ENCODE data around the gene CCDC34. TPM values are rescaled to one million over a fixed set of nuclear protein-coding genes. Genes with fewer than 3 reads are reported as not detected.

The CCDC34 gene, protein sequence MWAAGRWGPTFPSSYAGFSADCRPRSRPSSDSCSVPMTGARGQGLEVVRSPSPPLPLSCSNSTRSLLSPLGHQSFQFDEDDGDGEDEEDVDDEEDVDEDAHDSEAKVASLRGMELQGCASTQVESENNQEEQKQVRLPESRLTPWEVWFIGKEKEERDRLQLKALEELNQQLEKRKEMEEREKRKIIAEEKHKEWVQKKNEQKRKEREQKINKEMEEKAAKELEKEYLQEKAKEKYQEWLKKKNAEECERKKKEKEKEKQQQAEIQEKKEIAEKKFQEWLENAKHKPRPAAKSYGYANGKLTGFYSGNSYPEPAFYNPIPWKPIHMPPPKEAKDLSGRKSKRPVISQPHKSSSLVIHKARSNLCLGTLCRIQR
- total RNA-seq = 4.0 and 4.9 TPM in 2 replicates

DNA sequence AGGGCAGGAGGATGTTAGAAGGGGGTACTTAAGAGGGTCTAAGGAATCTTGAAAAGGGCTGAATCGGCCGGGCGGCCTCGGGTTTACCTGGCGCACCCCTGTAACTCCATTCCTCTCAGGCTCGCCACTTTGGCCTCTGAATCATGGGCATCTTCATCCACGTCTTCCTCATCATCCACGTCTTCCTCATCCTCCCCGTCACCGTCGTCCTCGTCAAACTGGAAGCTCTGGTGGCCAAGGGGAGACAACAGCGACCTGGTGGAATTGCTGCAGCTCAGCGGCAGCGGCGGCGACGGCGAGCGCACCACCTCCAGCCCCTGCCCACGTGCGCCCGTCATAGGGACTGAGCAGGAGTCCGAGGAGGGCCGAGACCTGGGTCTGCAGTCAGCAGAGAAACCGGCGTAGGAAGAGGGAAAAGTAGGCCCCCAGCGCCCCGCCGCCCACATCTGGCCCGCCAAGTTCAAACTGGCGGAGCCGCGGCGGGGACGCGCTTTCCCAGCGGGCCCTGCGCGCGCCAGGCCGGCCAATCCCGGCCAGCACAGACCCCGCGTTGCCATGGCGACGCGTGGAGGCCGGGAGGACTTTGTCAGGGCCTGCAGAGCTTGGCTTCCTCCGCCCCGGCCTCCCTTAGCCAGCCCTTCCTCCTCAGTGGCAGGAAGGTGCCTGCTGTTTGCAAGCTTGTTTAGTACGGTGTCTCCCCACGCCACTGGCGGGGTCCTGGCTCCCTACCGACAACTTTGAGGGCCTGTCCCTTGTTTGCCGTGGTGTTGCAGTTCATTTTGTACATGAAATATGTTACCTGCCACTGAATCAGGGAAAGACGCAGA lies at the start of gene CCDC34:
Gene CCDC34, minus strand, starts transcription at position 467 of the 827 bp plus-strand sequence. Its CDS starts 21 bp downstream, at position 446.

Other genes with a start within 250 kb of the CCDC34 start
- 26.3 and 26.5 TPM in 2 replicates for gene LGR4, start 109.6 kb upstream of the CCDC34 start, total RNA-seq
- gene LIN7C, start 143.6 kb upstream of the CCDC34 start, total RNA-seq = 64.9 and 69.4 TPM in 2 replicates